UCSD-AML1 (cell line): Measurements from ENCODE around the gene ACBD6.

Experiments
- DNase-seq: peaks from one replicate; lab custom pipeline; 2025; ENCODE audit not compliant: unreplicated experiment; lab: John Stamatoyannopoulos, UW

Gene ACBD6

GRCh38 chr1:180301135-180301742, 201.1 kb downstream of the ACBD6 start:
- DNase-seq = no peak

DNA sequence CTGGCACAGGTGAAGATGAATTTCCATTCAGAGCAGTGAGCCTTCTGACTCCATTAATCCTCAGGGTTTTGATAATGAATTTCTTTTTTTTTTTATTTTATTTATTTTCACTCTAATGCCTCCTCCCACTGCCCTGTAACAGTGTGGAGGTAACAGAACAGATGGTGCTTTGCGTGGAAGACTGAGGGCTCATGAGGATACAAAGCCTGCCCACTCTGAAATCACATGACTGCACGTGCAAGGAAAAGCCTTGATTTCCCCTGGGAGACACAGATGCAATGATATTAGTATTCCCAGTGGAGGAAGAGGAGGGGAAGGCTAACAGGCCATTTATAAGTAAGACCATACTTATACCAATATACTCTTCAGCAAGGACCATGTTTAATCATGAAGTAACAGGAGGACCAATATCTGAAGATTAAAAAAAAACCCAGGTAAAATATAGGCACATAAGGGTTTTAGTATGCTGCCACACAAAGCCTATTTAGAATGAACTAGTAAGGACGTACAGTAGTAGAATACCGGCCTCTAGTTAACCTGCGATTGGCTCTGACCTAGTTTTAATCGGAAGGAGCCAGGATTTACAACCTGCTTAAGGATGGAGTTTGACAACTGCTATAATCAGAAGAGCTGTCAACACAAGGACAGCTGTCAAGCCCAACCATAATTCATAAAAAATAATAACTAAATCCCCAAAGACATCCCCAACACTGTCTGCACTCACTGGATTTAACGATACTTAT, 202.7 kb downstream of the ACBD6 start:
- no peak for DNase-seq

DNA sequence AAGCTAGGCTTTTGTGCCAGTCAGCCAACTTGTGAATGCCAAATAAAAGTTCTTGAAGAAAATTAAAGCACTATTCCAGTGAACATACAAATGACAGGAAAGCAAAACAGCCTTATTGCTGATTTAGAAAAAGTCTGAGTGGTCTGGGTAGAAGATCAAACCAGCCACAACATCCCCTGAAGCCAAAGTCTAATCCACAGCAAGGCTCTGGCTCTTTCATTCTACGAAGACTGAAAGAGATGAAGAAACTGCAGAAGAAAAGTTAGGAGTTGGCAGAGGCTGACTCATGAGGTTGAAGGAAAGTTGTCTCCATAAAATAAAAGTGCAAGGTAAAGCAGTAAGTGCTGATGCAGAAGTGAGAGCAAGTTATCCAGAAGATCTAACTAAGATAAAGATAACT, 206.4 kb downstream of the ACBD6 start:
- no peak for DNase-seq

- no peak for DNase-seq
These were observed 207.7 kb downstream of the ACBD6 start for GRCh38 chr1:180294711-180295110.

GRCh38 chr1:180291004-180291403, 211.4 kb downstream of the ACBD6 start:
- DNase-seq = no peak

DNA sequence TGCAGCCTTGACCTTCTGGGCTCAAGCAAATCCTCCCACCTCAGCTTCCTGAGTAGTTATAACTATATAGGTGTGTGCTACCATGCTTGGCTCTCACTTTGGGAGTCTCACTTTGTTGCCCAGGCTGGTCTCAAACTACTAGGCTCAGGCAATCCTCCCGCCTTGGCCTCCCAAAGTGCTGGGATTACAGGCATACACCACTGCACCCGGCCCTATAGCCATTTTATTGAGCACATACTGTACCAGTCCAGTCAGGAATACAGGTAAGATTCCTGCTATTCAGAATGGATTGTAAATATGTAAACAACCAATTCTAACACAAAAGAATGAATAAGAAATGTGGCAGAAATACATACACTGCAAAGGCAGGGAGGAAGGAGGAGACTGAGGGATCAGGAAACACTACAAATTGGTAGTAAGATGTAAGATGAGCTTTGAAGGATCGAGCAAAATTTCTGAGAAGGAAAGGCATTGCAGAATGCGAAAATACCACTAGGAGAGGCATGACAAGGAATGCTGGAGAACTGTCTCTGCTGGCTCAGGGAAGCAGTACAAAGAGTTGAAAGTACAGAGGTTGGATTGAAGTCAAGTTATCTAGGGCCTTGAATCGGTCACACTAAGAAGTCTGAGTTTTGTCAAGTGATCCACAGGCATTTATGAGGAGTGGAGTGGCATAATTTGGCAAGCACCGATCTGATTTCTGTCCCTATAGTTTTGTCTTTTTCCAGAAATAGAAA, 211.9 kb downstream of the ACBD6 start:
- DNase-seq = no peak

DNA sequence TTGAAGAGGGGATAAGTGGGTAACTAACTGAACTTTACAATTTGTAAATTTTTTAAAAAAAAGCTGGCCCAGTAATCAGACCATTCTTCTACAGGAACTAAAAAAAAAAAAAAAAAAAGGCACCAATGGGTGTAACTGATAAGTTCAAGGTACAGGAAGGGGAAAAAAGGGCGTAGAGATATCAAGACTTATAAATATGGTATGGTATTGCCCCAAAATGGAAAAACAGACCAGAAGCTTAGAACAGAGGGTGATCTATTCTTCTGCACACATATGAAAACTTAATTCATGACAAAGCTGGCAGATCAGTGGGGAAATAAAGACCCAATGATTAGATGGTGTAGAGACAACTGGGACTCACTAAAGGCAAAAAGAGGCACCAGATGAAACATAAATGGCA, 213.4 kb downstream of the ACBD6 start:
- no peak for DNase-seq

GRCh38 chr1:180287988-180288705, 214.2 kb downstream of the ACBD6 start:
- no peak for DNase-seq

DNA sequence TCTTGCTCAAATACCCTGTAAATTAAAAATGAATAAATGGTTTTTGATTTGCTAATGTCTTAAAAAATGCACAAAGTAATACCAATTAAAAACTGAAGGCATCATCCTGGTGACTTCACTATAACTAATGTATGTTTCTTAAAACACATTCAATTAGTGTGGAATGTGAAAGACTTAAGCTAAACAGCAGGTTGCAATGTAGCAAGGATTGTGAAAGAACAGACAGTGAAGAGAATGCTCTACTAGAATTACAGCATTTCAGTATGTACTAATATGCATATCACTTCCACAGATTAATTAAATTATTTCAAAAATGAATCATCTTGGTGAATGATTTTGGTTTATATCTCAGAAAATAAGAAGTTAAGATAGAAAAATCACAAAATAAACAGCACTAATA, 216.0 kb downstream of the ACBD6 start:
- DNase-seq = no peak

DNA sequence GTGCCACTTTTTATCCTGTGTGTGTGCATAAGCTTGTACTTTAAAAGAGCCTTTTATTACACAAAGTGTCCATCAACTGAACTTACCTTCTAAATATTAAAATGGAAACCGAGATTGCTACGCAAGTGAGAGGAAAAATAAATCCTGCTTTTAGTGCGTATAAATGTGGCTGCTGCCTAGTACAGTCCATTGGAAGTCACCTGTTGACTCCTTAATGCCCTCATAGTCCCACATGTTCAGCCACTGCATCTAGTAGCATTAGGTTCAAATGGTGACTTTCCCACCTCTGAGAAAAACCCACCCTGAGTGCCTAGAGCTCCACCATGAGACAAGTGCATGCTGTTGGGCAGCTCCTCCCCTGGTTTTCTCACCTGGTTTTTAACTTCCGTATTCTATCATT, 219.3 kb downstream of the ACBD6 start:
- DNase-seq = no peak

DNA sequence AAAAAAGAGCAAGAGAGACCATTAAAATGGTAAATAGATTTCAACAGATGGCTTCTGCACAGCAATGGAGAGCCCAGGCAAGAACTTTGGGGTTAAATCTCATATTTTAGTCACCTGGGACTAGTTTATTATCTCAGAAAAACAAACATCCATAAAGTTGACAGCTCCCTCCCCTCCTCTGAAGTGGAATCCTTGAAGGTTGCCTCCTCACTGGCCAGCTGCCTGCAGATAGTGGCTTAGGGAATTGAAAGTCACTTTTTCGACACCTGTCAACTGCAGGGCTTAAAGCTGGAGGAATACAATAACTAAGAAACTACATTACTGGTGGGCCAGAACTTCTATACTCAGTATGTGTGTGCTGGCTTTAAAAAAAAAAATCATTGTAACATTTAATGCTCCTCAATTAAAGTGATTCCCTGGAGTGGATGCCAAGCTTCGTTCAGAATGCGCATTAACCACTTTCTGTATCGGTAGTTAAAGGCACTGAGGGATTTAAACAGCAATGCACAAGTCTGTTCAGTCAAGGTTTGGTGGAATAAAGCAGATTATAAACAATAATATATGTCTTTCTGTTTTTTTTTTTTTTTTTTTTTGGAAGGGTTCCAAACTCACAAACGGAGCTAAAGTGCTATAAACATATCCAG, 219.9 kb downstream of the ACBD6 start:
- no peak for DNase-seq

DNA sequence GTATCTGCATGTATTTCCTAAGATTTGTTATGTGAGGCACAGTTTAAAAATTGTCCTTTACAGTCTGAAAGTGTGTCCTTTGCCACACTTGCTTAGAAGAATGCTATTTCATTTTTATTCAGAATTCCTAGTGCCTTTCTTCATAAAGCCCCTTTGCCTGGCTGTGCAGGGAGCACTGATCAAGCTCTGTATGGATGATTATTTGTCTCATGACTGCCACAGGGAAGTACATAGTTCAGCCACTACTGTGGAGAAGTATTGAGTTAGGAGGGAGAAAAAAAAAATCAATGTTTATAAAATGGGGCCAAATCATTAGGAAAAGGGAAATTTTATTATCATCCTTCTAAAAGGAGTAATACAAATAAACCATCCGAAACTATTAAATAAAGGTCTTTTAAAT, 220.9 kb downstream of the ACBD6 start:
- DNase-seq = no peak

DNA sequence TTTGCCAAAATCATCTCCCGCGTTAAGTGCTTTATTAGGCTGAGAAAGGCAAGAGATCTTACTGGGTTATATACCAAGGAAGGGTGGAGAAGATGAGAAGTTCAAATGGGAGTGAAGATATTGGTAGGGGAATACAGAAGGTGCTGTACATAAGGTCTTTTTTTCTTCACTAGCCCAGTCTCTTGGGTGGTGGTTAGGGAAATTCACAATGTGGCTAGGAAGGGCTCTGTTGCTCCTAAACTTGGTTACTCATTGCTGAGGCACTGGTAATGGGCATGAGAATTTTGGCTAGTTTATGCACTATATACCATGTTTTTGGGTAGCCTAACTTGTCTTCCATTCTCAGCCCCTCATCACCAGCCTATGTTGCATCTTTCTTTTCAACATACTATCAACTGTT, 221.8 kb downstream of the ACBD6 start:
- DNase-seq = no peak

- DNase-seq = no peak
These were observed 222.7 kb downstream of the ACBD6 start for GRCh38 chr1:180279651-180280050.

DNA sequence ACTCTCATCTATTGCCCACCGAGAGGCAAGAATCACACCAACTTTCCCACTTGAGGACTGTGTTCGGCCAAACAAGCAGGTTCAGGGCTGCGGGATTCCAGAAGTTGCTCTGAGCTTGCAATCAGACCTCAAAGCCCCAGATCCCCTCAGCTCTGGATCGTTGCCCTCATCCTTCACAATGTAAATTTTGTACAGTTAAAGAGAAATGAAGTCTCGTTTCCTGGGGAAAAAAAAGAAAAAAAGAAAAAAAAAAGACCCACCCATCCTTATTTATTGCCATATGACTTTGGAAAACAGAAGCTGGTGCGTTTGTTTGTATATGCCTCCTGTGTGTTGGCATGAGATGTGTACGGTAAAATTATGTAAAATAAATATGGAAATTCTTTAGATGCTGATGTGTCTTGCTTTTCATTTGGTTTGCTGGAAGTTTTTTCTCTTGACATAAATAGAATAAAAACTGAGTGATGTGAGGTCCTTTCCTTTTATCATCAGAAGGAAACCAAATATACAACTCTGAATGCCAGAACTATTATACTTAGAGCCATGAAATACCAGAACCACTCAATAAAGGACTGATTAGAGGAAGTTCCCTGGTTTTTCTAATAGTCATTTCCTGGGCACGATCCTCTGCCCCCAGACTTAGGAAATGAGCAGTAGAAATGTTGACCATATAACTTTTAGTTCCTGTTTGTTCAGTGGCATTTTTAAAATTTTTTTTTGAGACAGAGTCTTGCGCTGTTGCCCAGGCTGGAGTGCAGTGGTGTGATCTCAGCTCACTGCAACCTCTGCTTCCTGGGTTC, 223.6 kb downstream of the ACBD6 start:
- no peak for DNase-seq

GRCh38 chr1:180278194-180278515, 224.2 kb downstream of the ACBD6 start:
- DNase-seq = no peak

- DNase-seq = no peak
These were observed 224.7 kb downstream of the ACBD6 start for GRCh38 chr1:180277476-180278193.

DNA sequence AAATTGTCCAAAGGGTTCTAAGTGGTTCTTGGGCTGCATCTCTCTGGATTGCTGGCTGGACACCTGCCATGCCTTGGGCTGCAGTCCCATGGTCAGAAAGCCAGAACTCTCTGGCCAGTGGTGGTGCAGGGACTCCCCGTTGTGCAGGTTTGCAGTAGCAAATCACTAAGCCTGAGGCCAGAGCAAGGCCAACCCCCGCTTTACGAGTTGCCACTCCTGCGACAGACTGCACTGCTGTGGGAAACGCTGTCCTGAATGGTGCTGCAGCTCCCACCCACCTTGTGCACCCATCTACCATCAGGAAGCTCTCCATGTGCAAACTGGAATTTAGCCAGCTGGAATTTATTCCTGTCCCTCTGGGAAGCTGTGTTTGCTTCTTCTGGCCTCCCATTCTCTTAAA, 226.7 kb downstream of the ACBD6 start:
- DNase-seq = no peak

DNA sequence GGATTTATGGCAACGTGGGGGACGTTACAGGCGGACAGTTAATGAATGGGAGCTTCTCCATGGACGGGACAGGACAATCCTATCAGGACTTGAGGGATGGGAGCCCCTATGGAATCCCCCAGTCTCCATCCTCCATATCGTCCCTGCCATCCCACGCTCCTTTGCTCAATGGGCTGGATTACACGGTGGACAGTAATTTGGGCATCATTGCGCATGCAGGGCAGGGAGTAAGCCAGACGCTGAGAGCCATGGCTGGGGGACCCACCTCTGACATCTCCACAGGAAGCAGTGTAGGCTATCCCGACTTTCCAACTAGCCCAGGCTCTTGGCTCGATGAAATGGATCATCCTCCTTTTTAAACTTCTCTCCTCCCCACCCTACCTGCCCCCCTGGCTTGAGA, 228.2 kb downstream of the ACBD6 start:
- DNase-seq = no peak

DNA sequence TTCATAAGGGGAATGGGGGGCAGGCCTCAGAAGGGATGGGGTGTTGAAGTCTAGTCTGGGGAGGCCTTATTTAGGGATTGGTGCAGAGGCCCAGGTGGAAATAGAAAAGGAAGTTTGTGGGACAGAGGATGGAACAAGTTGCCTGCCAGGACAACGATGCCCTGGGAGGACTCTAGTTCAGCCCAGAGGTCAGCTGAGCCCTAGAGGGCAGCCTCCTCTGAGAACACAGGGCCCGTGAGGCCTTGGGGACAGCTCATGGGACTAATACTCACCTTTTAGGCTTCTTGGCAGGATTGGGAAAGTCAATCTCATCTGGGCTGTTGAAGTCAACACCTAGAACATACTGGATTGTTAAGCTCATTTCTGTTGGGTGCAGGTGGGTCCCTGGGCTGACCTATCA, 229.3 kb downstream of the ACBD6 start:
- DNase-seq = no peak
